Measurements from ENCODE around the gene SLC19A2.
A peak's percentile ranks its signal among the peaks of the same experiment; 100 is the strongest.
"Not testable (repeated sequence)": the region's sequence is repeated elsewhere in the genome, so short reads cannot be mapped to it uniquely, and the experiment has no call there.

Gene SLC19A2

GRCh38 chr1:169509354-169509753, 23.6 kb upstream of the SLC19A2 start:
- DNase-seq = no peak

DNA sequence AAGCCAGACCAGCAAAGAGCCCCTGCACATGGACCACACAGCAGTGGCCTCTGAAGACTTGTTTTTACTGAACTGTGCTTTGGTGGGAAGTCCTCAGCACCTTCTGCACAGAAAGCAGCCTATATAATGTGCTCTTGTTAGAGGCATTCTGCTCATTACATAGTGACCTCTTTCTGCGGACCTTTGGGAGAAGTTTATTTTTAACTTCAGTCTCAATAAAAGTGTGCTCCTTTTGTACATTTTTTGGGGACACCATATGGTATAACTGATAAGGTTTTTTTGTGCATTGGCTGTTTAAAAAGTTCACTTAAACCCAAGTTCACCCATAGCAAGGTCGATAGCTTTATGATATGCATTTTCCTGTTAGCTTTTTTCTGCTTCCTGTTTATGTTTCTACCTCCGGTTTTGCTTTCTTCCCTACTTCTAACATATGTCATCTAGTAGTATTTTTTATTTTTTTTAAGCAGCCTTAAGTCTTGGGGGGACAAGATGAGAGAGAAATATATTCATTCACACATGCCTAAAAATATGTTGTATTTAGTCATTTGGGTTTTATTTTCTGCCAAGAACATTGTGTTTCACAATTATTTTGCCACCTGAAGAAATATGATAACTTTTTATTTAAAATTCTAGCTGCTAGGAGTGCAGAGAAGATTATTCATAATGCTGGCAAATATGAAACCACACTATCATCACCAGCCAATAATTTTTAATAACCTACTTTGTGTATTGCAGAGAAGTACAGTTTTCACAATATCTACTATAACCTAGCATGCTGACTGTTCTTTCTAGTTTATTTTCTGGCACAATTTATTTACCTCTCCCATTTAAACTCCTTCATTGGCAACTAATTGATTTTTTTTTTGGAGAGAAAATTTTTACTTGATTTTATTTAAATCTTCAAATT, 22.9 kb upstream of the SLC19A2 start:
- DNase-seq = no peak

DNA sequence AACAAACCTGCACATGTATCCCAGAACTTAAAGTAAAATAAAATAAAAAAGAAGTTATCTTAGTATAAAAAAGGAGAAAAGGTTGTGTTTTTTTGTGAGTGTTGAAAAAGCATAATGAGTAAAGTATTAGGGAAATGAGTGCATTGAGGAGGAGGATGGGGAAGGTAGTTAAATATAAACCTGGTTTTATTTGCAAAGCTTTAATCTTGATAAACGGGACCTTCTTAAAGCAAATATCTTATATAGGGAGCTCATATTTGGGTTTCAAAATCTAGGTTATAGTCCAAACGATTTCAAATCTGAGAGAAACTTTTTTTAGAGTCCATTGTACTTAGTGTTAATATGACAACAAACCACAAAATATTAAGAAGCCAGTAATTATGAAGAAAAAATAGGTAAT, 21.7 kb upstream of the SLC19A2 start:
- DNase-seq = no peak

DNA sequence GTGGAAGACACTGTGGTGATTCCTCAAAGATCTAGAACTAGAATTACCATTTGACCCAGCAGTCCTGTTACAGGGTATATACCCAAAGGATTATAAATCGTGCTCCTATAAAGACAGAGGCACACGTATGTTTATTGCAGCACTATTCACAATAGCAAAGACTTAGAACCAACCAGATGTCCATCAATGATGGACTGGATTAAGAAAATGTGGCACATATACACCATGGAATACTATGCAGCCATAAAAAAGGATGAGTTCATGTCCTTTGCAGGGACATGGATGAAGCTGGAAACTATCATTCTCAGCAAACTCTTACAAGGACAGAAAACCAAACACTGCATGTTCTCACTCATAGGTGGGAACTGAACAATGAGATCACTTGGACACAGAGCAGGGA, 17.9 kb upstream of the SLC19A2 start:
- not testable (repeated sequence) for DNase-seq

GRCh38 chr1:169499807-169500206, 14.1 kb upstream of the SLC19A2 start:
- no peak for DNase-seq

DNA sequence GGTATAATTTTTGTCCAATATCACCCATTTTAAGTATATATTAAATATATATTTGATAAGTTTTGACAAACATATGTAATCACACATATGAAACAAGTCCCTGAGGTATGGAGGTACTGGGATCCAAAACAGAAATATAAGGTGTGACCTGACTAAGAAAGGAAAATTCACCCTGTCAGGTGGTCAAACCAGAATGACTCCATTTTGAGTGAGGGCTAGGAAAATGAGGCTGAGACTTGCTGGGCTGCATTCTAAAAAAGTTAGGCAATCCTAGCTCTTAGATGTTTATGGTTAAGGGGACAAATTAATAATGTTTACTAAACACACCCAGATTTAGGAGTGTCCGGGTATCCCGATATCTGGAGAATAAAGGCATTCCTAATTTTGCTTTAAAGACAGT, 11.6 kb upstream of the SLC19A2 start:
- DNase-seq = no peak

DNA sequence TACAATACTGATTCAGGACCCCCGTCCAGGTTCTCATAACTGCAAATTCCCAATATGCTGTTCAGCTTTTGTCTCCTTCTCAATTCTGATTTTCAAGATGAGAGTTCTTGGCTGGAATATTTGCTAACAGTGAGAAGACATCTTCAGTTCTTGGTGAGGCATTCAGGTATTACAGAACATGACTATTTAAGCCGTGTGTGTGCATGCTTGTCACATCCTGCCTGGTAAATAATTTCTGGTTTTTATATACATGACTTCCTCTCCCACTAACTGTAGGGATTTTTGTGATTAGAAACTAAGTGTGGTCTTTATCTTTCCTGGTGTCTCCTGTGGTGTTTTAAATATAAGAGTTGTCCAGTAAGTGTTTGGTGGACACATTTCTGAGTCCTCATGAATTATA, 10.2 kb upstream of the SLC19A2 start:
- no peak for DNase-seq

DNA sequence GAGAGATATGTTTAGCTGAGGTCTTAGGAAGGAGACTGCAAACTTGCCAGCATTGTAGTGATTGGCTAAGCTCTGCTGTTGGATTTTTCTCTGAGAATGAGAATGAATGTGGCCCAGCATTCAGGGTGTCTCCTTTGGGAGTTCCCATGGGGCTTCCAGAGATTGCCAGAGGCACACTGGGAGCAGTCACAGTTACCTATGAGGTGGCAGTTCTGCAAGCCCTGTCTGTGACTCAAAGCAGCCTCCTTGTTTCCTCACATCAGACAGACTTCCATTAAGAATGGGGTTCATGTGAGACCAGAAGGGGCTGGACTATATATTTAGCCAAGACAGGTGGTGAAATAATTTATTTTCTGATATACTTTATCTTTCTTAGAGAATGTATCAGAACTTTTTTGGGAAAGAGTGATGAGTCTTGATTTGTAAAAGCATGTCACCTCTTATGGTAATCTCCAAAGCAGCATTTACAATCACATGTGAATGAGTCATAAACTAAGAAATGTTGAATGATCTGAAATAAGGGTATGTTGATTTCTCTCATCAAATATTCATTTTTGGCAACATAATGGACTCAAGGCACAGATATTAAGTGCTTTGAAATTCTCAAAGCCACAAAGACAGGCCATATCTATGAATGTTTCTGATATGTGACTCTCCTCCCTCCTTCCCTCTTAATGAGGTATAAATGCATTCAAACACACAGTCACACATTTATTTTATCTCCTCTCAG, 9.5 kb upstream of the SLC19A2 start:
- DNase-seq = no peak

DNA sequence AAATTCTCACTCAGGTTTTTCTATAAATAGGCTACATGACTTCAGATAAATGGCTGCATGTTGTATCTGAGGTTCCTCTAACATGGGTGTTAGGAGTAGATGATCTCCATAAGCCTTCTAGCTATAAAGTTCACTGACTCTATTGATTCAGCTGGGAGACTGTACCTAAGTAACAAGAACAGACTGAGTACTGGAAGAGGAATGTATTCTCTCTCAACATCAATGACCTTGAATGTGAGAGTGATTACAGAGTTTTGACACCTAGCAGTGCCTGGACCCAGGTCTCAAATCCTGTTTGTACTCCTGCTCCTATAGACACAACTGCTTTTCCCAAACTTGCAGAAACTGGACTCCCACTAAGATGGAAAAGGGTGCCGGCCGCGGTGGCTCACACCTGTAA, 8.6 kb upstream of the SLC19A2 start:
- no peak for DNase-seq

GRCh38 chr1:169493251-169493650, 7.5 kb upstream of the SLC19A2 start:
- DNase-seq = no peak

- DNase-seq = no peak
These were observed 6.1 kb upstream of the SLC19A2 start for GRCh38 chr1:169491845-169492281.

GRCh38 chr1:169488157-169488556, 2.4 kb upstream of the SLC19A2 start:
- no peak for DNase-seq

DNA sequence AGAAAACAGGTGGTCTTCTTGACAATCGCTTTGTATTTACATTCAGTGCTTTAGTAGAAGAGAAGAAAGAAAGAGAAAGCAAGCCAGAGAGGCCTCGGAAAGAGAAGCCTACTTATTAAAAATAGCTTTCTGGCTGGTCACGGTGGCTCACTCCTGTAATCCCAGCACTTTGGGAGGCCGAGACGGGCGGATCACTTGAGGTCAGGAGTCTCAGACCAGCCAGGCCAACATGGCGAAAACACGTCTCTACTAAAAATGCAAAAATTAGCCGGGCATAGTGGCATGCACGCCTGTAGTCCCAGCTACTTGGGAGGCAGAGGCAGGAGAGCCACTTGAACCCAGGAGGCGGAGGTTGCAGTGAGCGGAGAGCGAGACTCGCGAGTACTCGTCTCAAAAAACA, 1.8 kb upstream of the SLC19A2 start:
- no peak for DNase-seq

GRCh38 chr1:169487133-169487532, 1.4 kb upstream of the SLC19A2 start:
- DNase-seq = no peak

DNA sequence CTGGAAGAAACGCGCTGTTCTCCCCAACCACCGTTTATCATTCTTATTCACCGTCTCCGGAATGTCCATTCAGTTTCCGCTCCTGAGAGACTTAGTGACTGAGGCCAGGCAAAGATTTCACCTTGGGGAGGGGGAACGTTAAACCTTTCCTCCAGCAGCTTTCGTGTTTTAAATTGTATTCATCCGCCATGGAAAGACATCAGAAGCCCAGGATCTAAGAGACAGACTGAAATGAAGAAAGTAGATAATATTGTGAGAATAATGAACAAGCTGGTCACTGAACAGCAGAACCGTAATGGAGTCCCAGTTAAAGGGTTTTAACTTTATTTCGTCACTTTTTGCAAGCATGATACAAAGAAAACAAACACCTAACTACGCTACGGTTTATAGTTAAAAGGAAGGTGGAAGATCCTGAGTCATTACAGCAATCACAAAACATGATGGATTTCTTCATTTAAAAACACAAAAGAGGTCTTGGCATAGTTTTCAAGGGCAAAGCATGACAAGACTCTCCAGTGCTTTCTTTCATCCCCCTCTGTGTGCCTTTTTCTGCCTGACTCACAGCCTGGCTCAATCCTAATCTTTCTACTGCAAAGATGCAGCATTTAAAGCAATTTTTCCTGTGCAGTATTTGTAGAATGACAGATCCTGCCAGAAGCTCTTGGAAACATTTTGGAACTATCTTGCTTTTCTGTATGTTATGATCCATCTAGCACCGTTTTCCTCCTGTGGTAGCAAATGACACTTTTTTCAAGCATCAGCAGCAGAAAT, 722 bp upstream of the SLC19A2 start:
- no peak for DNase-seq

DNA sequence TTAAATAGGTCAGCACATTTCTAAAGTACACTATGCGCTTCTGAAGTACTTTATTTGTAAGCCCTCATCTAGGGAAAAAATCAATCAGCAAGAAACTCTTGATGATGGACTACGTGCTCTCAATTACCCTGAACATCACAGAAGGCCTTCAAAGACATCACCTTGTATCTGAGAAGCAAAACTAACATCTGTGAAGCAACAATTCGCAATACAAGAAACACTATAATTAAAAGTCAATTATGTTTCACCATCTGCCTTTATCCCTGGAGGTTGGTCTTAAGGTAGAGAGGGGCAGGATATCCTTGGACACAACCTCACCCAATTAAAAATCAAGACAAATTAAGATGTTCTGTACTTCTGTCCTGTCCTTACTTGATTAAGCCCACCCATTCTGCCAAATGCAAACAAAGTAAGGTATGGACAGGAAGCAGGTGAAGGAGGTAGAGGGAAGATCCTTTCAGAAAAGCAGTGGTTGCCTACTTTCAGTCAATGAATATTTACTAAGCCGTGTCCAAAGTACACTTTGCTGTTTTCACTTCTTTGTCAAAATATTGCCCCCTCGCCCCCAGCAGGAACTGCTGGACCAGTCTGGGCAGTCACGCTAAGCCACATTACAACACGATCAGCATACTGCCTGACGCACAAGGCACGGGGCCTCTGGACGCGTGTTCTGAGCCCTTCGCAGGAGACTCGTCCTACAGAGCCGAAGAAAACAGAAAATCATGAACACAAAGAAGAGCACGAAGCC, 887 bp downstream of the SLC19A2 start:
- DNase-seq = peak in 29 of 56 donors; percentile 3 to 71 (median 41)

GRCh38 chr1:169484101-169484500, 1.6 kb downstream of the SLC19A2 start:
- DNase-seq = peak in 1 of 56 donors; percentile 16

DNA sequence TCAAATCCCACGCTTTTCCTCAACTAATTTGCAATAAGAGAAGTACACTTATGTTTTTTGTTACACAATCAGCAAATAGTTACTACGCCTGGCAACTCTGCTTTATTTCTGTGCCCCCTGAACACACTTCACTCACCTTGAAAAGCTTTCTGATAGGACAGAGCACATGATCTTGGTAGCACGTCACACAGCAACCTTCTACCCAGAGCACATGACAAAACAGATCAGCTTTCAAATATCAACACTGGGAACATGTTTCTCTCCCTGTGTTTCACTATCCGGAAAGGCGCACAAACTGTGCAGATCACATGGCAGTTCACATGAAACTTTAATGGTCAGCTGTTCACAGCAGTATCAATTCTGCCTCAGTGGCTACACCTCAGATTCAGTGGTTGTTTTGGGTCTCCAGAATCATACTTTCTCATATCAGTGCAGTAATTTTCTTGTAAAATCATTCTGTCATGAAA, 2.2 kb downstream of the SLC19A2 start:
- peak in 7 of 56 donors; percentile 3 to 36 (median 10) for DNase-seq

DNA sequence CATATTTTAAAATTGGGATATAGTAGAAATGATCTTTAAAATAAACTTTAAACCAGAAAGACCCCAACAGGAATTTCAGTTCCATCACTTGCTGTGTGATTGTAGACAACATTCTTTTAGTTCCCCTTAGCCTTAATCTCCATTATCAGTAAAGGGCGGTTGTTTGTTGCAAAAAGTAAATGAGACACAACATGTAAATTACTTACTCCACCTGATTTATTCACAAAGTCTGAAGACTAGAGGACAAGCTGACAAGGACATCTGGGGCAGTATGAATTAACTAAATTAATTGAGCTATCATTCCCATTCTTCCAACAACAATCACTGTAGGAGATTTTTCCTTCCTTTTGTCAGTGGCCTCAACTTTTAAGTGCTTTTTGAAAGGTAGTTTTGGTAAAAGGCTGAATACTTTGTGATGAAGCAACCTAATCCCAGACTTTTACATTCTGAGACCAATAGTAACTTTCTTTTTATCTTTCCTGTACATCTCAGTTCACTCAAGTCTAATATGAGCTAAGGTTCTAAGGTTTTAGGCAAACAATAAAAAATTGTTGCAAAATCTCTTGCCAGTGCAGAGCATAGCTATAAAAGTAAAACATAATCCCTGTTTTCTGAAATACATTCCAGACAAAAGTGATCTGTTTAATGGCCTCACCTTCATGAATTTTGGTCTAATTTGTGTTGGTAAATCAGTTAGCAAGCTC, 6.2 kb downstream of the SLC19A2 start:
- no peak for DNase-seq

DNA sequence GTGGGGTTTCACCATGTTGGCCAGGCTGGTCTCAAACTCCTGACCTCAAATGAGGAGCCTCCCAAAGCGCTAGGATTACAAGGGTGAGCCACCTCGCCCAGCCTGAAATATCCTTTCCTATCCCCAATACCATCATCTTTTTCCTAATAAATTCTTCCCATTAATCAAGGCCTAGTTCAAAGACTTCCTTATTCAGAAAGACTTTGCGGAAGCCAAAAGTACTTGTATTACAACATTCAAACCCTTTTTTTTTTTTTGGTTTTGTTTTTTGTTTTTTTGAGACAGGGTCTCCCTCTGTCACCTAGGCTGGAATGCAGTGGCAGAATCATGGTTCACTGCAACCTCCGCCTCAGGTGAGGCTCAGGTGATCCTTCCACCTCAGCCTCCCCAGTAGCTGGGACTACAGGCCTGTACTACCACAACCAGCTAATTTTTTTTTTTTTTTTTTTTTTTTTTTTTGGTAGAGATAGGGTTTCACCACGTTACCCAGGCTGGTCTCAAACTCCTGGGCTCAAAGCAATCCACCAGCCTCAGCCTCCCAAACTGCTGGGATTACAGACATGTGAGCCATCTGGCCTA, 7.6 kb downstream of the SLC19A2 start:
- no peak for DNase-seq

Data from amygdala (tissue), 56 donors.